HCT116 (cell line): ENCODE measurements around the gene ARHGAP8. TPM values are rescaled to one million over a fixed set of nuclear protein-coding genes. Genes with fewer than 3 reads are reported as not detected.
"Not testable (repeated sequence)": the region's sequence is repeated elsewhere in the genome, so short reads cannot be mapped to it uniquely, and the experiment has no call there.

Experiments
- ATAC-seq: fragments of 200-7000 bp; cut with Tn5 transposase; 2 replicates; pipeline ENCODE4 v1.9.1; 2020; ENCODE audit warnings: mild to moderate bottlenecking, moderate library complexity
- BruUV-seq: library from RNA; stranded (reverse); fragments of 400-500 nt; replicated peaks from 2 replicates; lab custom pipeline; 2021; lab: Mats Ljungman, UMichigan
- CTCF ChIA-PET: fragments of 300-600 bp; sonication (Branson Sonifier 250); formaldehyde crosslinking; loops from one replicate; lab custom pipeline; 2021; ENCODE audit warnings: antibody characterized with exemption; lab: Charles Lee
- POLR2A ChIA-PET: fragments of 300-600, 350-600 bp; sonication (Branson Sonifier 250); formaldehyde crosslinking; loops from one replicate; lab custom pipeline; 2021; ENCODE audit warnings: antibody characterized with exemption; lab: Charles Lee
- RAD21 ChIA-PET, 2 experiments: fragments of 300-600 bp; sonication (Branson Sonifier 250); formaldehyde crosslinking; loops; one replicate each; lab custom pipeline; 2023; ENCODE audit warnings: low total read pairs in 2 of 2; ENCODE audit not compliant: uncharacterized antibody in 2 of 2, unreplicated experiment in 2 of 2, low non-redundant PET in 1 of 2; lab: Charles Lee
- DNase-seq: peaks from one replicate; pipeline ENCODE4 v3.0.0-alpha.2; 2010; ENCODE audit warnings: low read depth, low spot score
- H2AFZ ChIP-seq: fragments of 200-600 bp; shearing (Covaris generic), sonication (generic); 2 replicates; pipeline ENCODE4 v1.6.1; 2017; ENCODE audit warnings: low read depth, mixed run types, mixed read lengths, antibody characterized with exemption, low read length; ENCODE audit not compliant: poor library complexity, severe bottlenecking
- H3K27ac ChIP-seq: 2 replicates; pipeline ENCODE4 v1.5.1; 2012; ENCODE audit warnings: low read depth, low read length
- H3K27me3 ChIP-seq: fragments of 200-600 bp; sonication (generic); 2 replicates; pipeline ENCODE4 v1.6.1; 2016; ENCODE audit warnings: mixed run types, low read length, mixed read lengths; ENCODE audit not compliant: insufficient read depth
- H3K36me3 ChIP-seq, 2 experiments: fragments of 200-500 bp in 1 of 2; fragments of 200-600 bp in 1 of 2; sonication (Bioruptor generic) in 1 of 2; sonication (generic) in 1 of 2; 2 replicates each; pipeline versions ENCODE4 v1.5.1 to v1.6.1; 2014 to 2016; ENCODE audit warnings: low read length in 2 of 2, inconsistent platforms in 1 of 2, mixed read lengths in 1 of 2, mixed run types in 1 of 2; ENCODE audit not compliant: insufficient read depth in 2 of 2, control insufficient read depth in 1 of 2
- H3K4me1 ChIP-seq, 2 experiments: fragments of 200-600 bp in 1 of 2; sonication (generic) in 1 of 2; 2 replicates each; pipeline versions ENCODE4 v1.5.1 to v1.6.1; 2012 to 2017; ENCODE audit warnings: low read length in 2 of 2, inconsistent platforms in 1 of 2, mild to moderate bottlenecking in 1 of 2, mixed read lengths in 1 of 2, mixed run types in 1 of 2, moderate library complexity in 1 of 2; ENCODE audit not compliant: insufficient read depth in 2 of 2, control insufficient read depth in 1 of 2
- H3K4me2 ChIP-seq: fragments of 200-600 bp; sonication (generic); 2 replicates; pipeline ENCODE4 v1.6.1; 2017; ENCODE audit warnings: mixed run types, low read length, mixed read lengths
- H3K4me3 ChIP-seq, 2 experiments: fragments of 200-600 bp in 1 of 2; sonication (generic) in 1 of 2; replicated peaks in 1 of 2; 2 replicates each; pipeline ENCODE4 v1.5.1; 2011 to 2016; ENCODE audit warnings: low read length in 2 of 2, control low read depth in 1 of 2, low read depth in 1 of 2, mild to moderate bottlenecking in 1 of 2, mixed read lengths in 1 of 2, mixed run types in 1 of 2
- H3K79me2 ChIP-seq: fragments of 200-600 bp; sonication (generic); 2 replicates; pipeline ENCODE4 v1.6.1; 2017; ENCODE audit warnings: mild to moderate bottlenecking, mixed run types, low read length, moderate library complexity, mixed read lengths; ENCODE audit not compliant: insufficient read depth
- H3K9ac ChIP-seq: fragments of 200-600 bp; sonication (generic); 2 replicates; pipeline ENCODE4 v1.6.1; 2016; ENCODE audit warnings: low read length, mixed read lengths
- H3K9me2 ChIP-seq: fragments of 200-600 bp; sonication (generic), shearing (Covaris generic); 2 replicates; pipeline ENCODE4 v1.6.1; 2017; ENCODE audit warnings: mixed run types, mild to moderate bottlenecking, moderate library complexity; ENCODE audit not compliant: insufficient read depth
- H3K9me3 ChIP-seq, 2 experiments: fragments of 200-500 bp in 1 of 2; fragments of 200-600 bp in 1 of 2; sonication (Bioruptor generic) in 1 of 2; sonication (generic) in 1 of 2; 2 replicates each; pipeline ENCODE4 v1.6.1; 2014 to 2017; ENCODE audit warnings: low read length in 2 of 2, mixed read lengths in 2 of 2, inconsistent platforms in 1 of 2, low read depth in 1 of 2, mild to moderate bottlenecking in 1 of 2, mixed run types in 1 of 2, moderate library complexity in 1 of 2; ENCODE audit not compliant: control insufficient read depth in 1 of 2, insufficient read depth in 1 of 2
- H4K20me1 ChIP-seq: fragments of 200-600 bp; sonication (generic), shearing (Covaris generic); 2 replicates; pipeline ENCODE4 v1.6.1; 2017; ENCODE audit warnings: mixed run types, mild to moderate bottlenecking, moderate library complexity; ENCODE audit not compliant: insufficient read depth
- CBX3 ChIP-seq: IDR thresholded peaks from 2 replicates; pipeline ENCODE4 v1.6.1; 2012; ENCODE audit warnings: low read depth
- EZH2phosphoT487 ChIP-seq: fragments of 200-600 bp; IDR thresholded peaks from 2 replicates; pipeline ENCODE4 v1.6.1; 2018; ENCODE audit warnings: antibody characterized with exemption, borderline replicate concordance
- intact Hi-C: fragments of 100-400 bp; cut with micrococcal nuclease; formaldehyde crosslinking; loops from 2 replicates; pipeline ENCODE4 v1.10.0; 2022
- total RNA-seq: library from RNA; stranded (reverse); gene quantifications from one replicate; pipeline ENCODE4 v1.2.1, GENCODE V29; 2021; ENCODE audit not compliant: unreplicated experiment

The ARHGAP8 gene
- total RNA-seq, 1 experiment from 2014 or later, result 67.5 TPM

GRCh38 chr22:44901301-44901700 is 148.9 kb downstream of the ARHGAP8 start:
- no peaks in the 10 kb centered on the region for H4K20me1 ChIP-seq
- no peaks in the 10 kb centered on the region for H3K36me3 ChIP-seq
- H3K4me1 ChIP-seq, result no peaks in the 10 kb centered on the region
- no peak overlapping the region for H3K4me2 ChIP-seq
- peak; percentile 55; the same call in 1 of the 2 replicates for TF ChIP-seq CBX3
- TF ChIP-seq EZH2phosphoT487, result no peak
- DNase-seq (peak; percentile 7), ATAC-seq (no peak)
- BruUV-seq, result no TSS peak
- intact Hi-C loops, result no loop called here
- POLR2A ChIA-PET, result no interaction called here
- no peak overlapping the region for H3K4me3 ChIP-seq
- no peak overlapping the region for H2AFZ ChIP-seq
- RAD21 ChIA-PET, result no interaction called here
- peaks cover 7 to 8% of the 10 kb centered on the region in 2 experiments; a peak in 2 of 4 replicates for H3K9me3 ChIP-seq
- no peak overlapping the region for H3K9ac ChIP-seq
- H3K27ac ChIP-seq, result no peak overlapping the region
- H3K27me3 ChIP-seq, result 0 out of 2 replicates have a peak, but pooled peaks cover 5% of the 10 kb centered on the region
- CTCF ChIA-PET, result no interaction called here
- H3K79me2 ChIP-seq, result no peaks in the 10 kb centered on the region
- no peaks in the 10 kb centered on the region for H3K9me2 ChIP-seq

GRCh38 chr22:44903164-44903563 is 150.8 kb downstream of the ARHGAP8 start:
- H3K36me3 ChIP-seq, H3K9ac ChIP-seq, H3K4me2 ChIP-seq, H3K79me2 ChIP-seq, DNase-seq, POLR2A ChIA-PET, H3K4me1 ChIP-seq, H2AFZ ChIP-seq, RAD21 ChIA-PET, BruUV-seq, CTCF ChIA-PET, H3K27ac ChIP-seq, H3K27me3 ChIP-seq, intact Hi-C loops, H3K9me3 ChIP-seq, H3K9me2 ChIP-seq, H4K20me1 ChIP-seq, ATAC-seq, H3K4me3 ChIP-seq: not testable (repeated sequence)

- H2AFZ ChIP-seq, DNase-seq, CTCF ChIA-PET, H3K9ac ChIP-seq, H3K27me3 ChIP-seq, H3K9me3 ChIP-seq, ATAC-seq, H3K4me1 ChIP-seq, H3K9me2 ChIP-seq, H3K4me3 ChIP-seq, H4K20me1 ChIP-seq, RAD21 ChIA-PET, H3K79me2 ChIP-seq, H3K36me3 ChIP-seq, intact Hi-C loops, H3K27ac ChIP-seq, BruUV-seq, POLR2A ChIA-PET, H3K4me2 ChIP-seq: not testable (repeated sequence)
These were observed 152.2 kb downstream of the ARHGAP8 start for GRCh38 chr22:44904492-44905152.
